CD4-positive, alpha-beta T cell treated with Interleukin-6 at 100 ng/mL for 8 hours (primary cell): ENCODE data around the gene LRFN2.

Experiments
- DNase-seq: peaks from one replicate; pipeline ENCODE4 v3.0.0-alpha.2; 2020; ENCODE audit warnings: mixed read lengths, low spot score

The LRFN2 gene

GRCh38 chr6:40587240-40588069 is at the start of gene LRFN2:
LRFN2 (minus strand) TSS chr6:40587364.
- peak; percentile 43 for DNase-seq

- no peak for DNase-seq
Observed at GRCh38 chr6:40634429-40634828, 47.3 kb upstream of the LRFN2 start.

DNA sequence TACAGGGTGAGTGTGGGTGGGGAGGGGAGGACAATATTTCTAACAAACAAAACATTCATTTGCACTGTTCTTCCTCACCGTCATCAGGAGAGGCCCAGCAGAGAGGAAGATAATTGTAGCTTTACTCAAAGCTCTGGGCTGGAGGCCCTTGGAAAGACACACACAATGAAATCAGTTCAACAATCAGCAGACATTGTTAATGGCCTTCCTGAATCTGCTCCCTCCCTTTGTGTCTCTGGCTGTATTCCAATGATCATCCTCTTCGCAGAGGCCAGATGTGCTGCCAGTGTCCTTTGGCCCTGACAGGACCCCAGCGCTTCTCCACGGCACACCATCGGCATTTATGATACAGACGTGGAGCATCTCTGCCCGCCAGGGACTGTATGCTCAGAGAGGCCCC is 44.6 kb upstream of the LRFN2 start:
- no peak for DNase-seq

DNA sequence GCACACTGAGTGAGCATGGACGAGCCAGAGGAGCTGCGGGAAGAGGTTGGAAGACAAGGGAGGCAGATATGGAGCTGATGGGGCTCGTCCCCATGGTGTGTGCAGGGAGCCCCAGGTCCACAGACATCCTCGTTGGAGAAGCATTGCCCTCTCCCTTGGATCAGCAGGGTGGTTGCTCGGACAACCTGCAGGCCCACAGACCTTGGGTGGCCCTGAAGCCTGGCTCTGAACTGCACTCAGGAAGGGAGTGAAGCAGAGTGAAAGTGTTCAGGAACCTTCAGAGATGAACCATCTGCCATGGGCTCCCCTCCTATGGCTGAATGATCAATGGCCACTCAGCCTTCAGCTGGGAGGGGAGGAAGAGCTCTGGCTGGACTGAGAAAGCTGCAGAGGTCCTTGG is 43.3 kb upstream of the LRFN2 start:
- no peak for DNase-seq

- no peak for DNase-seq
Observed at GRCh38 chr6:40630051-40630450, 42.9 kb upstream of the LRFN2 start.

GRCh38 chr6:40629463-40629862 is 42.3 kb upstream of the LRFN2 start:
- DNase-seq, result no peak

GRCh38 chr6:40627316-40627715 is 40.2 kb upstream of the LRFN2 start:
- no peak for DNase-seq

- DNase-seq, result no peak
Observed at GRCh38 chr6:40626886-40627285, 39.7 kb upstream of the LRFN2 start.

GRCh38 chr6:40623932-40624331 is 36.8 kb upstream of the LRFN2 start:
- DNase-seq, result no peak

- no peak for DNase-seq
Observed at GRCh38 chr6:40623178-40623577, 36.0 kb upstream of the LRFN2 start.

- DNase-seq, result no peak
Observed at GRCh38 chr6:40620574-40621240, 33.5 kb upstream of the LRFN2 start.

DNA sequence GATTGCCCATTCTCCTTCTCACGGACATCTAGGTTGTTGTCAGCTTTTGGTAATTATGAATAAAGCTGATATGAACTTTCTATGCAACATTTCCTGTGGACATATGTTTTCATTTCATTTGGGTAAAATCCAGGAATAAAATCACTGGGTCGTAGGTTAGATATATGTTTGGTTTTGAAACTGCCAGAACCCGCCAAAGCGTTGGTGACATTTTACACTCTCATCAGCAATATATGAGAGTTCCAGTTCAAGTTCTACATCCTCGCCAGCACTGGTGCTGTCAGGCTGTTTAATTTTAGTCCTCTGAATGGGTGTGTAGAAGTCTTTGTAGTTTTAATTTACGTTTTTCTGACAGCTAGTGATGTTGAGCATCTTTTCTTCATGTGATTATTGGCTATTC is 27.5 kb upstream of the LRFN2 start:
- no peak for DNase-seq

DNA sequence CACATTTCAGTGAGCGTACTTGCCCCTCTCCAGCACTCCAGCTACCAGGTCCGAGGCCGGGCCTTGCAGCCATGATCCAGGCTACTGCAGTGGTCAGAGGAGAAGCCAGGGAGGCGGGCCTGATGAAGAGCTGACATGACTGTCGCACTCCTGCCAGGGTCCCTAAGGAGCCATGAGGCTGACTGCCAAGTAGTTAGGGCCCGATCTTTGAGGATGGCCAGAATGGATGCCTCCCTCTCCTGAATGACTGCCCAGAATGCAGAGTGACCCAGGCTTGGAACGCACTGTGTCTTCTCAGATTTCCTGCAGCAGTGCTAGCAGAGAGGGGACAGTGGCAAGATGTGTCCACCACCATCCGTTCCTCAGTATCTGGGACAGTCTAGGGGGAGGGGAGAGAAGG is 24.7 kb upstream of the LRFN2 start:
- no peak for DNase-seq

GRCh38 chr6:40611434-40611833 is 24.3 kb upstream of the LRFN2 start:
- DNase-seq, result no peak

DNA sequence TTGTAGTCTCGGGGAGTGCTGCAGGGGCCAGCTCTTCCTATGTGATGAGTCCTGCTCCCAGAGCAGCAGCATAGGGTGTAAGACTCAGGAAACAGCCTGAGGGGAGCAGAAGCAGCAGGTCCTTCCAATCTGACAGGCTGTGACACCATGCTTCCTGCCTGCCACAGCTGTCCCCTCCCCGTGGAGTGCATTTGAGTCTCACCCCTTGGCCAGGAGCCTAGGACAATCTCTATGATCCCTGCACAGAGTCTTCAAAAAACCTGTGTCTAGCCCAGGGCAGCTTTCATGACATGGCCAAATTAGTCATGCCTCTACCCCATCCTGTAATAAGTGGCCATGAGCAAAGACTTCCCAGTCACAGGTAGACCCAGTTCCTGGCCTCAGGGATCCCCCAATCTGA is 23.1 kb upstream of the LRFN2 start:
- DNase-seq, result no peak

DNA sequence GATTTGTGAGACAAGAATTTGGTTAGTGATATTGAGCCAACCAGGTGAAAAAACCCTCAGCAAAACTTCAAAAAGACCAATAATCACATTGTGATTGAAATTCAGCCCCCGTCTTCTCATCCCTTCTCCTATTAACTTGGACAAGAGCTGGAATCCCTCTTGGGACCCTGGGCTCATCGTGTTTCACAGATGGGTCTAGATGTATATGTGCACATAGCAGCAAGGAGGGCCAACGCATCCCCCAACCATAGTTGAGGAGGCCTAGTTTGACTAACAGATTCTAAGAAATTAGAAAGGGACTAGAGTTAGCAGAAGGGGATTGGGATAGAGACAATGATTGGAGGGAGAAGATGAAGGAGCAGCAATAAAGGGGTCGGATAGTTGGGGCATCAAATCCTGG is 19.8 kb upstream of the LRFN2 start:
- no peak for DNase-seq

GRCh38 chr6:40606526-40606925 is 19.4 kb upstream of the LRFN2 start:
- DNase-seq, result no peak

GRCh38 chr6:40604082-40604481 is 16.9 kb upstream of the LRFN2 start:
- DNase-seq, result no peak

DNA sequence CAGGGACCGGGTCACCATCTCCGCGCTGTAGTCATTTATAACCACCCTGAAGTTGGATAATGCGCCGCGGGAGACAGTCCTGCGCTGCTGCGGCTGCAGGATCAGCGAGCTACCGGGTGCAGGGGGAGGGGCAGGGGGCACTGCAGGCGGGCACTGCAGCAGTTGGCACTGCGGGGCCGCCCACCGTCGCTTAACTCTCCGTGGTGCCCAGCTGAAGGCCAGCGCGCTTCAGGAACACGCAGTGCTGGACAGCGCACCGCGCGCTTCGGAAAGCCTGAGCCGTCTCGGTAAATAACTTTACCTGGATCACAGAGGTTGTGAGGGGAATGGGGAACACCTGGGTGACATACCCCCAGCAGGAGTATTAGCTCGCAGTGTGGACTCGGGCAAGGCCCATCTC is 12.4 kb upstream of the LRFN2 start:
- no peak for DNase-seq

GRCh38 chr6:40598516-40598915 is 11.4 kb upstream of the LRFN2 start:
- DNase-seq, result no peak

DNA sequence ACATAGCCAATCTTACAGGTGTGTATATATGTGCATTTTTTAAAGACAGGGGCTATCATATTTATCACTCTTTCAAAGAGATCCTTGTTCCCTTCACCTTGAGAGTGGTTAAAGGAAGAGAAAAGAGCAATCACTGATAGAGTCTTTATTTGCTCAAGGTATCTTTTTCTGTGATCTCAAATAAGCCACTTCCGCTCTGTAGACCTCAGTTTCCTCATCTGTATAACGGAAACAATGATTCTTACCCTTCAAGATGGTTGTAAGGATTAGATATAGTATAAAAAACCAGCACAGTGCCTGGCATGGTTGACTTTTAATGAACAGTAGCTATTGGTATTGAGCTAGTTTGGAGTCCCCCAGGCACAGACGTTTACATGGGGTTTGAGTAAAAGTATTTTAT is 10.1 kb upstream of the LRFN2 start:
- DNase-seq, result no peak

DNA sequence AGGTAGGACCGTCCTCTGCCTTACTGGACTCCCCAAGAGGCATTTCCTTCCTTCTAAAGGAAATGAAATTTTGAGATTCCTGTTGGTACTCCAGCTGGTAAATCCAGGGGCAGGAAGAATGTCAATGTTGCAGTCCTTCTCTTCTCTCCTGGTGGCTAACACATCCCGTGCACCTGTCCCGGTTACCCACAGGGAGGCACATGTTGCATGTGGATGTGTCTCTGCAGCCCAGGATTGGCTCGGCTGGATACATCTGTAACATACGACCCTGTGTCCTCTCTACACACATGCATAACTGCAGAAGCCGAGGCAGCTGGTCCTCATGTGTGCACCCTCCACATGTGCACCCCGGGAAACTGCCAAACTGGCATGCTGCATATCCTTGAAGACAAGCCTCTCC is 1.3 kb upstream of the LRFN2 start:
- no peak for DNase-seq

GRCh38 chr6:40588070-40588384 is 863 bp upstream of the LRFN2 start:
- DNase-seq, result no peak
